Amniotic epithelial cell (primary cell): ENCODE measurements around the gene CENPE.
"Not testable (repeated sequence)": the region's sequence is repeated elsewhere in the genome, so short reads cannot be mapped to it uniquely, and the experiment has no call there.

ENCODE experiments used
- DNase-seq: peaks from one replicate; pipeline ENCODE4 v3.0.0-alpha.2; 2010; ENCODE audit warnings: low read depth

CENPE gene

GRCh38 chr4:103198111-103198765 is at the start of gene CENPE:
TSS of gene CENPE (minus strand) at chr4:103198343. CDS start at chr4:103198319, 24 bp downstream.
- peak; percentile 84 for DNase-seq

DNA sequence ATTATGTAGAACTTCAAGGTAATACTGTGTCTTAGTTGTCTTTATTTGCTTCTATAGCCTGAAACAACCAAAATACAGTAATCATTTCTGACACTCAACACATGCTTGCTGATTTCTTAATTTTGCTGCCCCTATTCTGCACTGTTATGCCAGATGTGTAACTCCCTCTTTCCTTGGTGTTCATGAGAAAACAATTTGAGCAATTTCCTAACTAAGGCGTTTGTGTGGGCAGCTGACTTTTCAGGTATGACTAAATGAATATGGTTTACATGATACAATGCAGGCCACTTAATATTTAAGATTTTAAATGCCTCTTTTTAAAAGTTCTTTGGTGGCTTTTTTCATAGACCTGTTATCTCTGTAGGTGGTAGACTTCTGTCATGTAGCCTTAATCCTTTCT is 46.1 kb upstream of the CENPE start:
- DNase-seq = no peak

- not testable (repeated sequence) for DNase-seq
Observed at GRCh38 chr4:103230938-103231337, 32.8 kb upstream of the CENPE start.

DNA sequence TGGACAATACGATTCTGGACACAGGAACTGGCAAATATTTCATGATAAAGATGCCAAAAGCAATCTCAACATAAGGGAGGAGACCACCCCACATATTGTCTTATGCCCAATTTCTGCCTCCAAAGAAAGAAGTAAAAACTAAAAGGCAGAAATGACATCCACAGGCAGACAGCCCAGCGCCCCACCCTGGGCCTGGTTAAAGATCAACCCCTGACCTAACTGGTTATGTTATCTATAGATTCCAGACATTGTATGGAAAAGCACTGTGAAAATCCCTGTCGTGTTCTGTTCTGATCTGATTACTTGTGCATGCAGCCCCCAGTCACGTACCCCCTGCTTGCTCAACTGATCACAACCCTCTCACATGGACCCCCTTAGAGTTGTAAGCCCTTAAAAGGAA is 25.4 kb upstream of the CENPE start:
- not testable (repeated sequence) for DNase-seq

DNA sequence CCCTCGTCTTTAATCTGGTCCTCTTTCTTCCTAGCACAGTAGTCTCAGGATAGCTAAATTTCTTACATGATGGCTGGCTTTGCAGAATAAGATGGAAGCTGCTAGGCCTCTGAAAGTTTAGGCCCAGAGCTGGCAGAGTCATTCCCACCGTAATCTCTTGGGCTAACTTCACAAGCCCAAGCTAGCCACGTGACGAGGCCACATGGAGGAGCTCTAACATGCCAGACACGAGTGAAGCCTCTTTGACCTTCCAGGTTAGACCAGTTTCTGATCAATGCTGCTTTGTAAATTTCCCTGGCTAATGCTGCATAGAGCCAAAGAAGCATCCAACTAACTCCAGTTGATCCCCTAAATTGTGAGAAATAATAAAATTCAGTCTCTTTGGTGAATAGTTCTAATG is 9.5 kb upstream of the CENPE start:
- no peak for DNase-seq

- DNase-seq = no peak
Observed at GRCh38 chr4:103204111-103204510, 6.0 kb upstream of the CENPE start.

- no peak for DNase-seq
Observed at GRCh38 chr4:103201724-103202123, 3.6 kb upstream of the CENPE start.

GRCh38 chr4:103201253-103201652 is 3.1 kb upstream of the CENPE start:
- no peak for DNase-seq

DNA sequence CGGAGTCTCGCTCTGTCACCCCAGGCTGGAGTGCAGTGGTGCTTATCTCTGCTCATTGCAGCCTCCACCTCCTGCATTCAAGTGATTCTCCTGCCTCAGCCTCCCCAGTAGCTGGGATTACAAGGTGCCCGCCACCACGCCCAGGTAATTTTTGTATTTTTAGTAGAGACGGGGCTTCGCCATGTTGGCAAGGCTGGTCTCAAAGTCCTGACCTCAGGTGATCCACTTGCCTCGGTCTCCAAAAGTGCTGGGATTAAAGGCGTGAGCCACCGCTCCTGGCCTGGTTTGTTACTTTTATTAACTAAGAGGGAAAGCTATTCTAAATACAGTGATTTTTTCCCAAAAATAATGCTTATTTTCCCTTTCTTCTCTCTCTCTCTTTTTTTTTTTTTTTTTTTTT is 866 bp upstream of the CENPE start:
- no peak for DNase-seq

DNA sequence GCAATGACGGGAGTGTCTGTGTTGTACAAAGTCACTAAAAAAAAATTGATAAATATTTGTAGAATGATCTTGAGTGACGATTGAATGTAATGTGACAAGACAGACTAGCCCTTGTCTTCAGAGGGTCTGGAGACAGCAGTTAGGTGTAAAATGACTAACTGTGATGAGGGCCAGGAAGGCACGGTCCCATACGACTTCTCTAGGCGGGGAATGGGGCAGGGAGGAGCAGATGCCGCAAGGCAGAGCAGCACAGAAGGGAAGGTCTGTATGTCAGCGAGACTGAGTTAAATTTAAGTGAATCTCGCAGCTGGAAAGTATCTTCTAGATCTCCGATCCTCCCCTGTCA is 405 bp downstream of the CENPE start:
- no peak for DNase-seq

DNA sequence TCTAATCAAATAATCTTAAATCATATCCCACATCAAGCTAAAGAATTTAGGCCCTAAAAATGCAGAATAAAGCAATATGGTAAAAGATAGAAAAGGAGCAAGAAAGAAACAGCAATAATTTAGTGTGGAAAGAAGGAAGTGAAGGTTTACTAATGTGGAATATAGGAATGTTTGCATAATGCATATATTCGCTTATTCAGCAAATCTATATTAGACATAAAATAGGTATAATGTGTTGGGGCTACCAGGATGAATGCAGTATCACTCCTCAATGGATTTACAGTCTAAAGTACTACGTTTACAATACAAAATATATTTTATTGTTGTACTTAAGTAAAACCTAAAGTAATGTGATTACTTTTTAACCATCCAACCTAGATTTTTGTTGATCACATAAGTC is 4.7 kb downstream of the CENPE start:
- DNase-seq = no peak

- peak; percentile 58 for DNase-seq
Observed at GRCh38 chr4:103171006-103171405, 27.1 kb downstream of the CENPE start.

DNA sequence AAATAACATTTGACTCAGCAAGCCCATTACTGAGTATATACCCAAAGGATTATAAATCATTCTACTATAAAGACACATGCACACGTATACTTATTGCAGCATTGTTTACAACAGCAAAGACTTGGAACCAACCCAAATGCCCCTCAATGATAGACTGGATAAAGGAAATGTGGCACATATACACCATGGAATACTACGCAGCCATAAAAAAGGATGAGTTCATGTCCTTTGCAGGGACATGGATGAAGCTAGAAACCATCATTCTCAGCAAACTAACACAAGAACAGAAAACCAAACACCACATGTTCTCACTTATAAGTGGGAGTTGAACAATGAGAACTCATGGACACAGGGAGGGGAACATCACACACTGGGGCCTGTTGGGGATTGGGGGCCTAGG is 28.4 kb downstream of the CENPE start:
- not testable (repeated sequence) for DNase-seq

DNA sequence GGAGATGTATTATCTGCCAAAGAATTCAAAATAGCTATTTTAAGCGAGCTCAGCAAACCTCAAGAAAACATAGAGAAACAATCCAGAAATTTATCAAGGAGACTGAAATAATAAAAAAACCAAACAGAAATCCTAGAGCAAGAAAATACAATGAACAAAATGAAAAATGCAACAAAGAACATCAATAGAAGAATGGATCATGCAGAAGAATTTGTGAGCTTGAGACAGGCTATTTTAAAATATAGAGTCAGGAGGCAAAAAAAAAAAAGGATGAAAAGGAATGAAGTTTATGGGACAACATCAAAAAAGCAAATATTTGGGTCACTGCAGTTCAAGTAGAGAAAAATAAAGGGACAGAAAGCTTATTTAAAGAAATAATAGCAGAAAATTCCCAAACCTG is 29.1 kb downstream of the CENPE start:
- DNase-seq = peak; percentile 10

DNA sequence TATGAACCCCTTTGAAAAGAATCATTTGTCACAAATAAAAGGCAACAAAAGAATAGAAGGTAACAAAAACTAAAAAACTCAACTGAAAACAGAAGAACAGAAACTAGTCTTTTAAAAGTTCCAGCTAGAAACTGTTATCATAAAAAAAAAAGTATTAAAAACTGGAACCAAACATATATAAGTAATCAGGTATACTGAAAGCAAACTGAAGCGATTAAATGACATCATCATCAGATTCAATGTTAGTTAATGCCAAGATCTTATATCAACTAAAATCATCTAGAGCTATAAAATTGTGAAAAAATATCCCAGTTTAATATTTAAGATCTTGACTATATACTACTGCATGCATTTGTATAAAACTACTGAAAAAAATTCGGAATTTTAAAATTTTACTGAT is 36.0 kb downstream of the CENPE start:
- DNase-seq = no peak

- no peak for DNase-seq
Observed at GRCh38 chr4:103158760-103159159, 39.4 kb downstream of the CENPE start.

- no peak for DNase-seq
Observed at GRCh38 chr4:103156106-103156505, 42.0 kb downstream of the CENPE start.

GRCh38 chr4:103152381-103152780 is 45.8 kb downstream of the CENPE start:
- no peak for DNase-seq

GRCh38 chr4:103150677-103151076 is 47.5 kb downstream of the CENPE start:
- peak; percentile 44 for DNase-seq

DNA sequence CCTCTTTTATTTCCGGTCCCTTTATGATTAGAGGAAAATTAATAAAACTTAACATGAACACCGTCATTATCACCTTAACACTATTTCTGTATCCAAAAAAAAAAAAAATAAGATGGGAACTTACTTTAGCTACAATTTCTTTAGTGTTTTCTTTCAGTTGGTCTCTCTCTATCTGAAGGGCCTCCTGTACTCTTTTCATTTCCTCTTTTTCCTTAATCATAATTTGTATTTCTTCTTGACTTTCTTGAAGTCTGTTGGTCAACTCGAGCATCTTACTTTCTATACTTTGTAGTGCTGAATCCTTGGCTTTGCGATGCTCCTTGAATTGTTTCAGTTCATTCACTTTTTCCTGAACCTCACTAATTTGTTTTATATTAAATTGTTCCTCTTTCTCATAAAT is 53.2 kb downstream of the CENPE start:
- no peak for DNase-seq

- DNase-seq = no peak
Observed at GRCh38 chr4:103137446-103137827, 60.7 kb downstream of the CENPE start.

DNA sequence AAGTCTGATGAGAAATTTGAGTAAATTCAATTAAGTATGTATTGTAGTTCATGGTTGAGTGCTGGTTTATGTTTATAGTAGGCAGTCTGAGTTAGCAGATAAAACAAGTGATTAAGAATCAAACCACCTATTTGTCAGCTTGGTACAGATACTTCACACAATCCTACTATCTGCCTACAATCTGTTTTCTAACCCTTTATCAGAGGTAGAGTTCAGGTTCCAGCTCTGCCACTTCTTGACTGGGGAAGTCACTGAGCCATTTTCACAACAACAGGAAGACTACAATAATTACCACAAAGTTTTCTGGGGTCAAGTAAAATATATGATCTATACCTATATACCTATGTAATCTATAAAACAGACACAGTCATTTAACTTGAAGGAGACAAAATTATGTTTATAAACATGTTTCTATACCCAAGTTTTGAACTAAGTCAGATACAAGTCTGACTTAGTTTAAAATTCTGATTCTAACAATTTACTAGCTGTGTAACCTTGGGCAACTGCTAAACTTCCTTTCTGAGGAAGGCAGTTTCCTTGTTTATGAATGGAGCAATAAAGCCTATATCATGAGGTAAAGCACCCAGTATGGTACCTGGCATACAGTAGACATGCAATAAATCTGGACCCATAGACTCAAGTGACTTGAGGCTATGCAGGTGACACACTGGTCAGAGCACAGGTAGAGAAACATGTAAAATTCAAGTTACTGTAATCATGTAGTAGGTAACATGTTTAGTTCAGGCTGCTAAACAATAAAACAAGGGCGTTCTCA is 61.3 kb downstream of the CENPE start:
- no peak for DNase-seq

- no peak for DNase-seq
Observed at GRCh38 chr4:103129174-103129573, 69.0 kb downstream of the CENPE start.

- no peak for DNase-seq
Observed at GRCh38 chr4:103126126-103126525, 72.0 kb downstream of the CENPE start.
